HepG2 (cell line): Measurements from ENCODE around the gene STX1B. TPM values are rescaled to one million over a fixed set of nuclear protein-coding genes. Genes with fewer than 3 reads are reported as not detected.

Experiments used
- ATF2 ChIP-seq: sonication (generic); formaldehyde crosslinking; IDR thresholded peaks from 2 replicates; pipeline ENCODE4 v1.4.0; 2020; ENCODE audit warnings: missing genetic modification reagents
- CHD2 ChIP-seq: IDR thresholded peaks from 2 replicates; pipeline ENCODE4 v1.6.1; 2011; ENCODE audit warnings: low read depth, low read length, improper control_type of control experiment
- DMAP1 ChIP-seq: IDR thresholded peaks from 2 replicates; pipeline ENCODE4 v1.6.1; 2016
- EEA1 ChIP-seq: sonication (generic); formaldehyde crosslinking; IDR thresholded peaks from 2 replicates; pipeline ENCODE4 v1.5.1; 2020; ENCODE audit warnings: mild to moderate bottlenecking, missing genetic modification reagents, borderline replicate concordance
- ERF ChIP-seq: IDR thresholded peaks from 2 replicates; pipeline ENCODE4 v1.6.1; 2018; ENCODE audit warnings: missing biosample characterization, missing genetic modification reagents
- FOXA3 ChIP-seq: IDR thresholded peaks from 2 replicates; pipeline ENCODE4 v1.6.1; 2016; ENCODE audit warnings: missing genetic modification reagents, missing compliant biosample characterization
- IKZF4 ChIP-seq: sonication (generic); formaldehyde crosslinking; IDR thresholded peaks from 2 replicates; pipeline ENCODE4 v1.5.1; 2020; ENCODE audit warnings: borderline replicate concordance, mild to moderate bottlenecking, low read depth, missing genetic modification reagents; ENCODE audit errors: not compliant biosample characterization
- JDP2 ChIP-seq: sonication (generic); formaldehyde crosslinking; IDR thresholded peaks from 2 replicates; pipeline ENCODE4 v1.8.1; 2022; ENCODE audit warnings: missing genetic modification reagents, borderline replicate concordance
- NCOA1 ChIP-seq: sonication (generic); formaldehyde crosslinking; IDR thresholded peaks from 2 replicates; pipeline ENCODE4 v1.9.0; 2021; ENCODE audit warnings: missing genetic modification reagents
- REL ChIP-seq: sonication (generic); formaldehyde crosslinking; conservative IDR thresholded peaks from 2 replicates; pipeline ENCODE4 v1.8.0; 2022; ENCODE audit warnings: mild to moderate bottlenecking, missing genetic modification reagents, moderate library complexity
- RNF2 ChIP-seq: fragments of 450-650 bp; conservative IDR thresholded peaks from 2 replicates; pipeline ENCODE4 v1.6.1; 2016; ENCODE audit warnings: low read depth
- RORA ChIP-seq: sonication (generic); formaldehyde crosslinking; IDR thresholded peaks from 2 replicates; pipeline ENCODE4 v1.5.0; 2020; ENCODE audit warnings: mild to moderate bottlenecking, missing genetic modification reagents, moderate library complexity
- SIN3B ChIP-seq: fragments of 150-350 bp; IDR thresholded peaks from 2 replicates; pipeline ENCODE4 v1.6.1; 2014; ENCODE audit warnings: low read length
- SMARCE1 ChIP-seq: fragments of 450-650 bp; IDR thresholded peaks from 2 replicates; pipeline ENCODE4 v1.6.1; 2017; ENCODE audit warnings: borderline replicate concordance
- SP4 ChIP-seq: sonication (generic); formaldehyde crosslinking; IDR thresholded peaks from 2 replicates; pipeline ENCODE4 v1.8.1; 2023; ENCODE audit warnings: mild to moderate bottlenecking, missing genetic modification reagents
- TFAP4 ChIP-seq: sonication (generic); IDR thresholded peaks from 2 replicates; pipeline ENCODE4 v1.6.1; 2016; ENCODE audit warnings: low read depth, borderline replicate concordance
- ZFP62 ChIP-seq: sonication (generic); formaldehyde crosslinking; IDR thresholded peaks from 2 replicates; pipeline ENCODE4 v1.4.0; 2020; ENCODE audit warnings: missing genetic modification reagents
- ZKSCAN8 ChIP-seq: IDR thresholded peaks from 2 replicates; pipeline ENCODE4 v1.6.1; 2016; ENCODE audit warnings: borderline replicate concordance, missing genetic modification reagents, missing compliant biosample characterization
- ZNF274 ChIP-seq: sonication (generic); formaldehyde crosslinking; IDR thresholded peaks from 2 replicates; pipeline ENCODE4 v1.5.1; 2020; ENCODE audit warnings: mild to moderate bottlenecking, missing genetic modification reagents
- ZNF276 ChIP-seq: sonication (generic); formaldehyde crosslinking; IDR thresholded peaks from 2 replicates; pipeline ENCODE4 v1.4.0; 2020; ENCODE audit warnings: mild to moderate bottlenecking, low read depth, missing genetic modification reagents
- ZNF563 ChIP-seq: sonication (generic); formaldehyde crosslinking; IDR thresholded peaks from 2 replicates; pipeline ENCODE4 v1.8.0; 2022; ENCODE audit warnings: mild to moderate bottlenecking, moderate library complexity, missing genetic modification reagents
- ZNF572 ChIP-seq: sonication (generic); formaldehyde crosslinking; IDR thresholded peaks from 2 replicates; pipeline ENCODE4 v1.5.1; 2020; ENCODE audit warnings: mild to moderate bottlenecking, missing genetic modification reagents
- ZNF598 ChIP-seq: sonication (generic); formaldehyde crosslinking; IDR thresholded peaks from 2 replicates; pipeline ENCODE4 v1.5.1; 2020; ENCODE audit warnings: mild to moderate bottlenecking, missing genetic modification reagents, borderline replicate concordance
- ZNF839 ChIP-seq: sonication (generic); formaldehyde crosslinking; IDR thresholded peaks from 2 replicates; pipeline ENCODE4 v1.4.0; 2020; ENCODE audit warnings: missing genetic modification reagents, mild to moderate bottlenecking, borderline replicate concordance
- polyA plus RNA-seq, 8 experiments: library from polyadenylated mRNA; depleted of rRNA in 3 of 8; stranded (reverse) in 7 of 8; unstranded in 1 of 8; fragments of >200 nt; fragmentation: Illumina TruSeq in 4 of 8; extraction: Trizol in 4 of 8; gene quantifications; 2 replicates each; pipeline versions ENCODE4 v1.2.1 to v1.2.3, GENCODE V29; 2011 to 2016; ENCODE audit warnings: low read depth in 4 of 8, missing spikeins in 1 of 8, mixed read lengths in 1 of 8; ENCODE audit not compliant: insufficient read depth in 1 of 8
- total RNA-seq, 5 experiments: library from RNA; depleted of rRNA; stranded (reverse); fragments of >200 nt; fragmentation: Illumina TruSeq; extraction: Trizol; gene quantifications; 2 replicates each; pipeline ENCODE4 v1.2.3, GENCODE V29; 2016; ENCODE audit warnings: low read depth in 1 of 5

Gene STX1B
- total and polyA plus RNA-seq, 2 of the 13 experiments (the other 11 are each of a cell fraction or from before 2014, with no cell fraction given): 2.1 to 3.0 TPM

GRCh38 chr16:31032736-31033708 is 22.6 kb upstream of the STX1B start, which contains the start of gene STX4 (continued):
- TF ChIP-seq FOXA3 (CRISPR knock-in tag) (peak; percentile 62), ZNF839 (CRISPR knock-in tag) (no peak; the same call in 1 of the 2 replicates), ATF2 (peak; percentile 94), NCOA1 (CRISPR knock-in tag) (0 out of 2 replicates have a peak, but pooled peaks have one; percentile 51), SIN3B (peak; percentile 61; the same call in 1 of the 2 replicates), SMARCE1 (no peak), EEA1 (CRISPR knock-in tag) (peak; percentile 70; the same call in 1 of the 2 replicates), ZNF598 (peak; percentile 93; the same call in 1 of the 2 replicates), ZNF274 (peak; percentile 95), DMAP1 (peak; percentile 88), ZNF276 (CRISPR knock-in tag) (peak; percentile 58; the same call in 1 of the 2 replicates), ZKSCAN8 (CRISPR knock-in tag) (peak; percentile 25; the same call in 1 of the 2 replicates), ZFP62 (CRISPR knock-in tag) (no peak), REL (CRISPR knock-in tag) (0 out of 2 replicates have a peak, but pooled peaks have one; percentile 87), CHD2 (no peak), SP4 (CRISPR knock-in tag) (peak; percentile 88), TFAP4 (0 out of 2 replicates have a peak, but pooled peaks have one; percentile 1), JDP2 (CRISPR knock-in tag) (no peak), ERF (CRISPR knock-in tag) (peak; percentile 86; the same call in 1 of the 2 replicates), ZNF572 (peak; percentile 86; the same call in 1 of the 2 replicates), IKZF4 (peak; percentile 96), RORA (no peak), ZNF563 (CRISPR knock-in tag) (no peak; the same call in 1 of the 2 replicates), RNF2 (peak; percentile 97)
